ENCODE measurements around the gene RPL36. TPM values are rescaled to one million over a fixed set of nuclear protein-coding genes. Genes with fewer than 3 reads are reported as not detected.

RPL36 gene
- total and polyA plus RNA-seq, 9 of the 15 experiments (the other 6 are each of a cell fraction or from before 2014, with no cell fraction given): 350 to 3,412 (median 1,507) TPM

- peak; percentile 43 for TF ChIP-seq PKNOX1 (IDR thresholded peaks at IDR 0.05)
- TF ChIP-seq, protein P1, sequence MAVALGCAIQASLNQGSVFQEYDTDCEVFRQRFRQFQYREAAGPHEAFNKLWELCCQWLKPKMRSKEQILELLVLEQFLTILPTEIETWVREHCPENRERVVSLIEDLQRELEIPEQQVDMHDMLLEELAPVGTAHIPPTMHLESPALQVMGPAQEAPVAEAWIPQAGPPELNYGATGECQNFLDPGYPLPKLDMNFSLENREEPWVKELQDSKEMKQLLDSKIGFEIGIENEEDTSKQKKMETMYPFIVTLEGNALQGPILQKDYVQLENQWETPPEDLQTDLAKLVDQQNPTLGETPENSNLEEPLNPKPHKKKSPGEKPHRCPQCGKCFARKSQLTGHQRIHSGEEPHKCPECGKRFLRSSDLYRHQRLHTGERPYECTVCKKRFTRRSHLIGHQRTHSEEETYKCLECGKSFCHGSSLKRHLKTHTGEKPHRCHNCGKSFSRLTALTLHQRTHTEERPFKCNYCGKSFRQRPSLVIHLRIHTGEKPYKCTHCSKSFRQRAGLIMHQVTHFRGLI (CRISPR knock-in tag; IDR thresholded peaks at IDR 0.05): no peak
- no peak for TF ChIP-seq NR4A1 (CRISPR knock-in tag; IDR thresholded peaks at IDR 0.05)
- no peak for TF ChIP-seq NR4A1 (tag; IDR thresholded peaks at IDR 0.05)
- TF ChIP-seq MXI1 (IDR thresholded peaks at IDR 0.05; ENCODE audit: low read depth, low read length): peak; percentile 43; the same call in 1 of the 2 replicates
- TF ChIP-seq NR0B1 (IDR thresholded peaks at IDR 0.05; ENCODE audit: partially characterized antibody): no peak
- TF ChIP-seq ZNF79 (CRISPR knock-in tag; IDR thresholded peaks at IDR 0.05; ENCODE audit: low read depth): no peak
- TF ChIP-seq, protein P2, sequence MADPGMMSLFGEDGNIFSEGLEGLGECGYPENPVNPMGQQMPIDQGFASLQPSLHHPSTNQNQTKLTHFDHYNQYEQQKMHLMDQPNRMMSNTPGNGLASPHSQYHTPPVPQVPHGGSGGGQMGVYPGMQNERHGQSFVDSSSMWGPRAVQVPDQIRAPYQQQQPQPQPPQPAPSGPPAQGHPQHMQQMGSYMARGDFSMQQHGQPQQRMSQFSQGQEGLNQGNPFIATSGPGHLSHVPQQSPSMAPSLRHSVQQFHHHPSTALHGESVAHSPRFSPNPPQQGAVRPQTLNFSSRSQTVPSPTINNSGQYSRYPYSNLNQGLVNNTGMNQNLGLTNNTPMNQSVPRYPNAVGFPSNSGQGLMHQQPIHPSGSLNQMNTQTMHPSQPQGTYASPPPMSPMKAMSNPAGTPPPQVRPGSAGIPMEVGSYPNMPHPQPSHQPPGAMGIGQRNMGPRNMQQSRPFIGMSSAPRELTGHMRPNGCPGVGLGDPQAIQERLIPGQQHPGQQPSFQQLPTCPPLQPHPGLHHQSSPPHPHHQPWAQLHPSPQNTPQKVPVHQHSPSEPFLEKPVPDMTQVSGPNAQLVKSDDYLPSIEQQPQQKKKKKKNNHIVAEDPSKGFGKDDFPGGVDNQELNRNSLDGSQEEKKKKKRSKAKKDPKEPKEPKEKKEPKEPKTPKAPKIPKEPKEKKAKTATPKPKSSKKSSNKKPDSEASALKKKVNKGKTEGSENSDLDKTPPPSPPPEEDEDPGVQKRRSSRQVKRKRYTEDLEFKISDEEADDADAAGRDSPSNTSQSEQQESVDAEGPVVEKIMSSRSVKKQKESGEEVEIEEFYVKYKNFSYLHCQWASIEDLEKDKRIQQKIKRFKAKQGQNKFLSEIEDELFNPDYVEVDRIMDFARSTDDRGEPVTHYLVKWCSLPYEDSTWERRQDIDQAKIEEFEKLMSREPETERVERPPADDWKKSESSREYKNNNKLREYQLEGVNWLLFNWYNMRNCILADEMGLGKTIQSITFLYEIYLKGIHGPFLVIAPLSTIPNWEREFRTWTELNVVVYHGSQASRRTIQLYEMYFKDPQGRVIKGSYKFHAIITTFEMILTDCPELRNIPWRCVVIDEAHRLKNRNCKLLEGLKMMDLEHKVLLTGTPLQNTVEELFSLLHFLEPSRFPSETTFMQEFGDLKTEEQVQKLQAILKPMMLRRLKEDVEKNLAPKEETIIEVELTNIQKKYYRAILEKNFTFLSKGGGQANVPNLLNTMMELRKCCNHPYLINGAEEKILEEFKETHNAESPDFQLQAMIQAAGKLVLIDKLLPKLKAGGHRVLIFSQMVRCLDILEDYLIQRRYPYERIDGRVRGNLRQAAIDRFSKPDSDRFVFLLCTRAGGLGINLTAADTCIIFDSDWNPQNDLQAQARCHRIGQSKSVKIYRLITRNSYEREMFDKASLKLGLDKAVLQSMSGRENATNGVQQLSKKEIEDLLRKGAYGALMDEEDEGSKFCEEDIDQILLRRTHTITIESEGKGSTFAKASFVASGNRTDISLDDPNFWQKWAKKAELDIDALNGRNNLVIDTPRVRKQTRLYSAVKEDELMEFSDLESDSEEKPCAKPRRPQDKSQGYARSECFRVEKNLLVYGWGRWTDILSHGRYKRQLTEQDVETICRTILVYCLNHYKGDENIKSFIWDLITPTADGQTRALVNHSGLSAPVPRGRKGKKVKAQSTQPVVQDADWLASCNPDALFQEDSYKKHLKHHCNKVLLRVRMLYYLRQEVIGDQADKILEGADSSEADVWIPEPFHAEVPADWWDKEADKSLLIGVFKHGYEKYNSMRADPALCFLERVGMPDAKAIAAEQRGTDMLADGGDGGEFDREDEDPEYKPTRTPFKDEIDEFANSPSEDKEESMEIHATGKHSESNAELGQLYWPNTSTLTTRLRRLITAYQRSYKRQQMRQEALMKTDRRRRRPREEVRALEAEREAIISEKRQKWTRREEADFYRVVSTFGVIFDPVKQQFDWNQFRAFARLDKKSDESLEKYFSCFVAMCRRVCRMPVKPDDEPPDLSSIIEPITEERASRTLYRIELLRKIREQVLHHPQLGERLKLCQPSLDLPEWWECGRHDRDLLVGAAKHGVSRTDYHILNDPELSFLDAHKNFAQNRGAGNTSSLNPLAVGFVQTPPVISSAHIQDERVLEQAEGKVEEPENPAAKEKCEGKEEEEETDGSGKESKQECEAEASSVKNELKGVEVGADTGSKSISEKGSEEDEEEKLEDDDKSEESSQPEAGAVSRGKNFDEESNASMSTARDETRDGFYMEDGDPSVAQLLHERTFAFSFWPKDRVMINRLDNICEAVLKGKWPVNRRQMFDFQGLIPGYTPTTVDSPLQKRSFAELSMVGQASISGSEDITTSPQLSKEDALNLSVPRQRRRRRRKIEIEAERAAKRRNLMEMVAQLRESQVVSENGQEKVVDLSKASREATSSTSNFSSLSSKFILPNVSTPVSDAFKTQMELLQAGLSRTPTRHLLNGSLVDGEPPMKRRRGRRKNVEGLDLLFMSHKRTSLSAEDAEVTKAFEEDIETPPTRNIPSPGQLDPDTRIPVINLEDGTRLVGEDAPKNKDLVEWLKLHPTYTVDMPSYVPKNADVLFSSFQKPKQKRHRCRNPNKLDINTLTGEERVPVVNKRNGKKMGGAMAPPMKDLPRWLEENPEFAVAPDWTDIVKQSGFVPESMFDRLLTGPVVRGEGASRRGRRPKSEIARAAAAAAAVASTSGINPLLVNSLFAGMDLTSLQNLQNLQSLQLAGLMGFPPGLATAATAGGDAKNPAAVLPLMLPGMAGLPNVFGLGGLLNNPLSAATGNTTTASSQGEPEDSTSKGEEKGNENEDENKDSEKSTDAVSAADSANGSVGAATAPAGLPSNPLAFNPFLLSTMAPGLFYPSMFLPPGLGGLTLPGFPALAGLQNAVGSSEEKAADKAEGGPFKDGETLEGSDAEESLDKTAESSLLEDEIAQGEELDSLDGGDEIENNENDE (IDR thresholded peaks at IDR 0.05; ENCODE audit: low read depth, low read length): no peak
- no peak for TF ChIP-seq BRF2 (IDR thresholded peaks at IDR 0.05; ENCODE audit: borderline replicate concordance, insufficient read depth, insufficient read length)
Observed at GRCh38 chr19:5718579-5719273, 28.6 kb downstream of the RPL36 start (continued).

Measured in K562 (cell line).